Measurements from ENCODE around the gene SUSD3.

Gene SUSD3

DNA sequence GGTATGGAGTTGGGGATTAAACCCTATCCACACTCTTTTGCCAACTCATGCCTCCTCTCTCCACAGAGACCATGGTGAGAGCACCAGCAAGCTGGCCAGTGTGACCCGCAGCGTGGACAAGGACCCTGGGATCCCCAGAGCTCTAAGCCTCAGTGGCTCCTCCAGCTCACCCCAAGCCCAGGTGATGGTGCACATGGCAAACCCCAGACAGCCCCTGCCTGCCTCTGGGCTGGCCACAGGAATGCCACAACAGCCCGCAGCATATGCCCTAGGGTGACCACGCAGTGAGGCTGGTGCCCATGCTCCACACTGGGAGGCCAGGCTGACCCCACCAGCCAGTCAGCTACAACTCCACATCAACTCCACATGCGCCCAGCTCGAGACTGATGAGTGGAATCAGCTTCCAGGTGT is 26.0 kb downstream of the SUSD3 start:
- Histone ChIP-seq H3K36me3 (ENCODE audit: control insufficient read depth, insufficient read depth, low read length) (no peaks in the 10 kb centered on the region), H3K4me3 (ENCODE audit: insufficient read depth, low read depth, low read length) (no peak overlapping the region), H3K27me3 (ENCODE audit: control insufficient read depth, insufficient read depth, low read length, poor library complexity, severe bottlenecking) (no peaks in the 10 kb centered on the region), H3K27ac (ENCODE audit: insufficient read depth, low read depth, low read length, poor library complexity, severe bottlenecking) (no peak overlapping the region), H3K4me1 (ENCODE audit: control insufficient read depth, insufficient read depth, low read length) (no peaks in the 10 kb centered on the region), H3K9me3 (ENCODE audit: control insufficient read depth, low read length) (no peaks in the 10 kb centered on the region)
- 95% methylated on average over 6 of the region's 6 CpGs for WGBS, 2 experiments

DNA sequence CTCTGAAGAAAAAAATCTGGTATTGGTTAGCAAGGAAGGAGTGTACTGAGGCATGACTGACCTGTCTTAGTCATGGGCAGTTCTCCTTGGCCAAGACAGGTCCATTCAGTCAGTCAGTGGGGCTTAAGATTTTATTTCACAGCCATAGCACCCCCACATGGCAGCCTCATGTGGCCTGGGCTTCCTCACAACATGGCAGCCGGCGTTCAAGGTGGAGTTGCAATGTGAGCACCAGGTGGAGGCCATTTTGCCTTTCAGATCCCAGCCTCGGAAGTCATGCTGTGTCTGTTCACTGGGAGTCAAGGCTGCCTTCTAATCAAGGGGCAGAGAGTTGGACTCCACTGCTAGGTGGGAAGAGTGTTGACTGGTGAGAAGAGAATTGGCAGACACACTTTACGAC is 27.2 kb downstream of the SUSD3 start:
- H3K4me3 ChIP-seq (ENCODE audit: insufficient read depth, low read depth, low read length) = no peak overlapping the region
- WGBS, 2 experiments = 92 to 99% methylated on average over 4 of the region's 4 CpGs
- H3K4me1 ChIP-seq (ENCODE audit: control insufficient read depth, insufficient read depth, low read length) = no peaks in the 10 kb centered on the region
- H3K9me3 ChIP-seq (ENCODE audit: control insufficient read depth, low read length) = no peaks in the 10 kb centered on the region
- H3K36me3 ChIP-seq (ENCODE audit: control insufficient read depth, insufficient read depth, low read length) = no peaks in the 10 kb centered on the region
- no peaks in the 10 kb centered on the region for H3K27me3 ChIP-seq (ENCODE audit: control insufficient read depth, insufficient read depth, low read length, poor library complexity, severe bottlenecking)
- no peak overlapping the region for H3K27ac ChIP-seq (ENCODE audit: insufficient read depth, low read depth, low read length, poor library complexity, severe bottlenecking)

DNA sequence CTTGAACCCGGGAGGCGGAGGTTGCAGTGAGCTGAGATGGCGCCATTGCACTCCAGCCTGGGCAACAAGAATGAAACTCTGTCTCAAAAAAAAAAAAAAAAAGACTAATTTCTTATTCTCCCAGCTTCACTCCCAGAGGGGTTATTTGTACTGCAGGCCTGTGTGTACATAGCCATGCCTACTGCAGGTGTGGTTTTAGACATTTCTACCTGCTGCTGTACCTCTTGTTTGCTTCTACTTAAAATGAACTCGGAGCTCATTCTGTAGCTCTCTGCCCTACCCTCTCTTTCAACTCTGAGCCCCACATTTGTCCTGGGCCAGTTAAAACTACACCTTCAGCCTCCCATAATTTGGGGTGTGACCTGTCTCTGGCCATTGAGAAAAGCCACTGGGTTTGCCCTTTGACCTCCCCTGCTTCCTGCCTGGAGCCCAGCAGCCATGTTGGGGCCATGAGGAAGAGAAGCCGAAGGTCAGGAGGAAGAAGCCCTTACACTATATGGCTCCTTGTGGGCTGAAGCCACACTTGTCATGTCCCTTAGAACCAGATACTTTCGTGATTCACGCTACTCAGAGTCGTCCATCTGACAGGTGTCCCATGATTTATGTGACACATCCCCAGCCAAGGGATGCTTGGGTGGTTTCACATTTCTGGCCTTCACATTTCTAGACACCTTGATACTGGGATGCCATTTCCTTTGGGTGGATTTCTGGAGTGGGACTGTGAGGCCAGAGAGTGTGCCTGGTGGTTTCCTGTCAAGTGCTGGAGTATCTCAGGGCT is 28.1 kb downstream of the SUSD3 start:
- WGBS, 2 experiments = 91 to 95% methylated on average over 8 of the region's 8 CpGs
- no peak overlapping the region for H3K4me3 ChIP-seq (ENCODE audit: insufficient read depth, low read depth, low read length)
- H3K27ac ChIP-seq (ENCODE audit: insufficient read depth, low read depth, low read length, poor library complexity, severe bottlenecking) = no peak overlapping the region
- H3K9me3 ChIP-seq (ENCODE audit: control insufficient read depth, low read length) = no peaks in the 10 kb centered on the region
- no peaks in the 10 kb centered on the region for H3K4me1 ChIP-seq (ENCODE audit: control insufficient read depth, insufficient read depth, low read length)
- no peaks in the 10 kb centered on the region for H3K27me3 ChIP-seq (ENCODE audit: control insufficient read depth, insufficient read depth, low read length, poor library complexity, severe bottlenecking)
- H3K36me3 ChIP-seq (ENCODE audit: control insufficient read depth, insufficient read depth, low read length) = no peaks in the 10 kb centered on the region

DNA sequence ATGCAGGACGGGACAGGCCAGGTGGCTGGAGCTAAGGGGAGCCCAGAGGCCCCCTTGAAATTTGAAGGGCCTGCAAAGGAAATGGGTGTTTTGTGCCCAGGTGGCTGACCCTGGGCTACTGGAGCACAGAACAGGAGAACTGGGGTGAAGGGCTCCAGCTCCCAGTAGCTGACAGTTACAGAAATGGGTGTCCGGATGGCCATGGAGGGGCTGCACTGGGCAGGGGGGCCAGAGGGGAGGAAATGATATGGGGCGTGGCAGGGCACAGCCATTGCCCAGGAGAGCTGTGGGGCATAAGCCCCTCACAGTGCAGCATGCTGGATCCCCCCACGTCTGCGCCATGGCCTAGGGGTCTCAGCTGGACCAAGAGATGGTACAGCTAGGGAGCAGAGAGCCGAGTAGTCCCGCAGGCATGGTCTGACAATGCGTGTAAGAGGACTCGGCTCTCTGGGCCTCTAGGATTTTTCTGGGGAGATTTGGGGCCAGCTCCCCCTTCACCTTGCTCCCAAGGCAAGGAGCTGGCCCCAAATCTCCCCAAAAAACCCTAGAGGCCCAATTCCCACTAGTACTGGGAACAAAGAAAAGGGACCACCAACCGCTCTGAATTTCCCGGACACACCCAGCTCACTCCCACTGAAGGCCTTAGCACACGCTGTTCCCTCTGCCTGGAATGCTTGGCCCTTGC is 29.6 kb downstream of the SUSD3 start:
- H3K9me3 ChIP-seq (ENCODE audit: control insufficient read depth, low read length) = no peaks in the 10 kb centered on the region
- H3K36me3 ChIP-seq (ENCODE audit: control insufficient read depth, insufficient read depth, low read length) = no peaks in the 10 kb centered on the region
- WGBS, 2 experiments = 94% methylated on average over 12 of the region's 12 CpGs
- H3K4me1 ChIP-seq (ENCODE audit: control insufficient read depth, insufficient read depth, low read length) = no peaks in the 10 kb centered on the region
- no peak overlapping the region for H3K27ac ChIP-seq (ENCODE audit: insufficient read depth, low read depth, low read length, poor library complexity, severe bottlenecking)
- H3K4me3 ChIP-seq (ENCODE audit: insufficient read depth, low read depth, low read length) = no peak overlapping the region
- H3K27me3 ChIP-seq (ENCODE audit: control insufficient read depth, insufficient read depth, low read length, poor library complexity, severe bottlenecking) = no peaks in the 10 kb centered on the region

DNA sequence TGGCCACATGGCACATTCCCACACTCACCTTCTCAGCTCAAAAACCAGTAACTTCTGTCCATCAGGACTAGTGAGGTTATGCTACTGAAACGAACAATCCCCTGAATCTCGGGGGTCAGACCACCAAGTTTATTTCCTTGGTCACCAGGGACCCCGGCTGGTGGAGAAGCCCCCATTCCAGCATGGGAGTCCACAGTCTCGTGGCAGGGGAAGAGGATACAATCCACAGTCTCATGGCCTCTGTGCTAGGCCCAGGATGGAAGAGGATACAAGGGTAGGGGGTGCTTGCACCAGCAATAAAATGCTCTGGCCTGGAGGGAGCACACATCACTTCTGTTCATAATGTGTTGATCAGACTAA is 30.1 kb downstream of the SUSD3 start:
- H3K27ac ChIP-seq (ENCODE audit: insufficient read depth, low read depth, low read length, poor library complexity, severe bottlenecking) = no peak overlapping the region
- WGBS, 2 experiments = 95 to 97% methylated on average over 4 of the region's 4 CpGs

DNA sequence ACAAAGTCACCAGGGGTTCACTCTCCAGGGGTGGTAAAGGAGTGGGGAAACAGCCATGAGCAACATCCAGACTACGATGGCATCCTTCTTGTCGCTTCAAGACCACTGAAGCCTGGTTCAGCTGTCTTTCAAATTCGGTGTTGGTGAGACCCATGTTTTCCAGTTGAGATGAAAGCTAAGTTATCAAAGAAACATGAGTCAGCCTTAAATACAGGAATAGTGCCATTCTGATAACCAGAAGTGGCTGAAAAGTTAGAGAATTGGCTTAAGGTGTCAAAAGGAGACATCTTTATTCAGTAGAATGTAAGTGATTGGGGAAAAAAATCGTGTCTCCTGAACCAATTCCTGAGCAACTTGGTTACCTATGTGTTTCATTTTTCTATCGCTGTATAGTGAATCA is 30.5 kb downstream of the SUSD3 start:
- no peak overlapping the region for H3K4me3 ChIP-seq (ENCODE audit: insufficient read depth, low read depth, low read length)
- H3K9me3 ChIP-seq (ENCODE audit: control insufficient read depth, low read length) = no peaks in the 10 kb centered on the region
- no peaks in the 10 kb centered on the region for H3K4me1 ChIP-seq (ENCODE audit: control insufficient read depth, insufficient read depth, low read length)
- H3K36me3 ChIP-seq (ENCODE audit: control insufficient read depth, insufficient read depth, low read length) = no peaks in the 10 kb centered on the region
- no peak overlapping the region for H3K27ac ChIP-seq (ENCODE audit: insufficient read depth, low read depth, low read length, poor library complexity, severe bottlenecking)
- H3K27me3 ChIP-seq (ENCODE audit: control insufficient read depth, insufficient read depth, low read length, poor library complexity, severe bottlenecking) = no peaks in the 10 kb centered on the region
- WGBS, 2 experiments = 92 to 97% methylated on average over 5 of the region's 5 CpGs

More for the DNA sequence above, 30.1 kb downstream of the SUSD3 start:
- Histone ChIP-seq H3K9me3 (ENCODE audit: control insufficient read depth, low read length) (no peaks in the 10 kb centered on the region), H3K36me3 (ENCODE audit: control insufficient read depth, insufficient read depth, low read length) (no peaks in the 10 kb centered on the region), H3K4me1 (ENCODE audit: control insufficient read depth, insufficient read depth, low read length) (no peaks in the 10 kb centered on the region), H3K4me3 (ENCODE audit: insufficient read depth, low read depth, low read length) (no peak overlapping the region), H3K27me3 (ENCODE audit: control insufficient read depth, insufficient read depth, low read length, poor library complexity, severe bottlenecking) (no peaks in the 10 kb centered on the region)

DNA sequence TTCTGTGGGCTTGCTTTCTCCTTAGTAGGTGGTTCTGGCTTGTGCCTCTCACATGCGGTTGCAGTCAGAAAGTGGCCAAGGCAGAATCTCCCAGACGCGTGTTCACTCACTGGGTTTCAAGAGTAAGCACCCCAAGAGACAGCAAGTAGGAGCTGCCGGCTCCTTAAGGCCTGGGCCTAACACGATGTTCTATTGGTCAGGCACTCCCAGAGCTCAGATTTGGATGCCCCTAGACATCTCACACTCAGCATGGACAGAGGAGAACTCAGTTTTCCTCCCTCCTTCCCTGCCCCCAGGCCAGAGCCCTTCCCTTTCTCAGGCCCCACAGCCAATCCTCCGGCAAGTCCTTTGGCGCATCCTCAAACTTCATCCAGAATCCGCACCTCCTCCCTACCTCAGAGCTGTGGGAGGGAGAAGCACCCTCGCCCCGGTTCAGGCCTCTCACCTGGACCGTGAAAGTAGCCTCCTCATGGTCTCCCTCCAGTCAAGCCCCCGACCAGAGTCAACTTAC is 31.0 kb downstream of the SUSD3 start:
- Histone ChIP-seq H3K4me3 (ENCODE audit: insufficient read depth, low read depth, low read length) (no peak overlapping the region), H3K9me3 (ENCODE audit: control insufficient read depth, low read length) (no peaks in the 10 kb centered on the region), H3K36me3 (ENCODE audit: control insufficient read depth, insufficient read depth, low read length) (no peaks in the 10 kb centered on the region), H3K27ac (ENCODE audit: insufficient read depth, low read depth, low read length, poor library complexity, severe bottlenecking) (no peak overlapping the region), H3K4me1 (ENCODE audit: control insufficient read depth, insufficient read depth, low read length) (no peaks in the 10 kb centered on the region), H3K27me3 (ENCODE audit: control insufficient read depth, insufficient read depth, low read length, poor library complexity, severe bottlenecking) (no peaks in the 10 kb centered on the region)
- 90% methylated on average over 12 of the region's 12 CpGs for WGBS, 2 experiments

DNA sequence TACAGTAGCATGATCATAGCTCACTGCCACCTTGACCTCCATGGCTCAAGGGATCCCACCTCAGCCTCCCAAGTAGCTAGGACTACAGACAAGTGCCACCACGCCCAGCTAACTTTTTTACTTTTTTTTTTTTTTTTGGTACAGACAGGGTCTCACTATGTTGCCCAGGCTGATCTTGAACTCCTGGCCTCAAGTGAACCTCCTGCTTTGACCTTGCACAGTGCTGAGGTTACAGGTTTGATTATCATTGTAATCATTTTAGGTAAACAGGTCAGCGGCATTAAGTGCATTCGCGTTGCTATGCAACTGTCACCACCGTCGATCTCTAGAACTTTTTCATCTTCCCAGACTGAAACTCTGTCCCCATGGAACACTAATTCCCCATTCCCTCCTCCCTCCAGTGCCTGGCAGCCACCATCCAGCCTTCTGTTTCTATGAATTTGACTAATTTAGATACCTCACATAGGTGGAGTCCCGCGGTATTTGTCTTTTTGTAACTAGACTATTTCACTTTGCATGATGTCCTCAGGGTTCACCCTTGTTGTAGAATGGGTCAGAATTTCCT is 31.7 kb downstream of the SUSD3 start:
- Histone ChIP-seq H3K4me1 (ENCODE audit: control insufficient read depth, insufficient read depth, low read length) (no peaks in the 10 kb centered on the region), H3K4me3 (ENCODE audit: insufficient read depth, low read depth, low read length) (no peak overlapping the region), H3K36me3 (ENCODE audit: control insufficient read depth, insufficient read depth, low read length) (no peaks in the 10 kb centered on the region), H3K27me3 (ENCODE audit: control insufficient read depth, insufficient read depth, low read length, poor library complexity, severe bottlenecking) (no peaks in the 10 kb centered on the region), H3K27ac (ENCODE audit: insufficient read depth, low read depth, low read length, poor library complexity, severe bottlenecking) (no peak overlapping the region), H3K9me3 (ENCODE audit: control insufficient read depth, low read length) (no peaks in the 10 kb centered on the region)
- WGBS, 2 experiments = 93% methylated on average over 8 of the region's 8 CpGs

DNA sequence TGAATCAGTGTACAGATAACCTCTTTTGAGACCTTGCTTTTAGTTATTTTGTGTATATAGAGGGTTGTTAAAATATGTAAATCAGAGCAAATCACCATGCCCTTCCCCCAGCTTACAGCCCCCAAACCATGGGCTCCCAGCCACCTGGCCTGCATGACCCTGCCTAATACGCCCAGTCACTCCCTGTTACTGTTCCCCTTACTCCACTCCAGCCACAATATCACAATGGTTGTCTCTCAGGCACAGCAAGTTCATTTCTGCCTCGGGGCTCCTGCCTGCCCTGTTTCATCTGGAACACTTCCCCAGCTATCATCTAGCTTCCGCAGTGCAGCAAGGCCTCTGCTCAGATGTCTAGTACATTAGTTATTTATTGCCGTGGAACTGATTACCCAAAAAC is 32.6 kb downstream of the SUSD3 start:
- Histone ChIP-seq H3K27ac (ENCODE audit: insufficient read depth, low read depth, low read length, poor library complexity, severe bottlenecking) (no peak overlapping the region), H3K4me3 (ENCODE audit: insufficient read depth, low read depth, low read length) (no peak overlapping the region), H3K36me3 (ENCODE audit: control insufficient read depth, insufficient read depth, low read length) (no peaks in the 10 kb centered on the region), H3K27me3 (ENCODE audit: control insufficient read depth, insufficient read depth, low read length, poor library complexity, severe bottlenecking) (no peaks in the 10 kb centered on the region), H3K9me3 (ENCODE audit: control insufficient read depth, low read length) (no peaks in the 10 kb centered on the region), H3K4me1 (ENCODE audit: control insufficient read depth, insufficient read depth, low read length) (no peaks in the 10 kb centered on the region)
- WGBS, 2 experiments = 90 to 94% methylated on average over 4 of the region's 4 CpGs

DNA sequence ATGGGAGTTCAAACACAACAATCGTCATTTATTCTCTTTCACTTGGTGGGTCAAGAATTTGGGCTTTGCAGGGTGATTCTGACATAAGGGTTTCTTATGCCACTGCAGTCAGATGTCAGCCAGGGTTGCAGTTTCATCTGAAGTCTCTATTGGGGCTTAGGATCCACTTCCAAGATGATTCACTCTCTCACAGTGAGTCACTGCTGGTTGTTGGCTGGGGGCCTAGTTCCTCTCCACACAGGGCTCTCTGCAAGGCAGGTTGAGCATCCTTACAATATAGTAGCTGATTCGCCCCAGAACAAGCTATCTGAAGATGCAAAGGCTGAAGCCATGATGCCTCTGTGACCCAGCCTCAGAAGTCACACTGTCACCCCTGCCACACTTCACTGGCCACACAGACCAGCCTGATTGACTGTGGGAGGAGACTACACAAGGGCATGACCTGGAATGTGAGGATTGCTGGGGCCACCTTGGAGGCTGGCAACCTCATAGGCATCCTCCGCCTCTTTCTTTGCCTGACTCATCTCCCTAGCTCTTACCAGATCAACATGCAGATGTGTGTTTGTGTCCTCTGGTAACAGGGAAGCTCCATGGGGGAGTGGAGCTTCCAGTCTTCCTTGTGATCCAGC is 33.1 kb downstream of the SUSD3 start:
- Histone ChIP-seq H3K36me3 (ENCODE audit: control insufficient read depth, insufficient read depth, low read length) (no peaks in the 10 kb centered on the region), H3K4me1 (ENCODE audit: control insufficient read depth, insufficient read depth, low read length) (no peaks in the 10 kb centered on the region), H3K9me3 (ENCODE audit: control insufficient read depth, low read length) (no peaks in the 10 kb centered on the region), H3K27me3 (ENCODE audit: control insufficient read depth, insufficient read depth, low read length, poor library complexity, severe bottlenecking) (peaks cover 1% of the 10 kb centered on the region), H3K4me3 (ENCODE audit: insufficient read depth, low read depth, low read length) (no peak overlapping the region), H3K27ac (ENCODE audit: insufficient read depth, low read depth, low read length, poor library complexity, severe bottlenecking) (no peak overlapping the region)
- 75 to 79% methylated on average over 3 of the region's 3 CpGs for WGBS, 2 experiments

Data from ectodermal cell (in vitro differentiated cells).